SK-N-SH (cell line): ENCODE results near the gene C10orf90. TPM values are rescaled to one million over a fixed set of nuclear protein-coding genes. Genes with fewer than 3 reads are reported as not detected.

Experiments
- CTCF ChIA-PET: fragments of 300-600, 350-600 bp; formaldehyde crosslinking; extraction: SDS; loops from one replicate; lab custom pipeline; 2021; lab: Yijun Ruan, JAX
- POLR2A ChIA-PET: fragments of 350-600 bp; sonication (Branson Sonifier 250); formaldehyde crosslinking; extraction: SDS; loops from one replicate; lab custom pipeline; 2020; ENCODE audit warnings: antibody characterized with exemption, inconsistent platforms; lab: Yijun Ruan, JAX
- DNase-seq: peaks from one replicate; pipeline ENCODE4 v3.0.0; 2012
- H2AFZ ChIP-seq: fragments of 200-600 bp; sonication (generic); 2 replicates; pipeline ENCODE4 v1.8.1; 2016; ENCODE audit warnings: antibody characterized with exemption, mild to moderate bottlenecking, low read depth
- H3F3A ChIP-seq: fragments of 200-600 bp; sonication (generic); replicated peaks from 2 replicates; pipeline ENCODE3; 2016; ENCODE audit warnings: antibody characterized with exemption, mild to moderate bottlenecking; ENCODE audit not compliant: insufficient read depth
- H3K27ac ChIP-seq, 2 experiments: fragments of 200-500 bp in 1 of 2; fragments of 200-600 bp in 1 of 2; sonication (Bioruptor generic) in 1 of 2; sonication (generic), shearing (Covaris generic) in 1 of 2; 2 replicates each; pipeline versions ENCODE4 v1.5.1 to v1.6.1; 2014 to 2016; ENCODE audit warnings: low read depth in 2 of 2, inconsistent platforms in 1 of 2, low read length in 1 of 2, mild to moderate bottlenecking in 1 of 2, mixed read lengths in 1 of 2
- H3K27me3 ChIP-seq: fragments of 200-600 bp; sonication (generic), shearing (Covaris generic); 2 replicates; pipeline ENCODE4 v1.6.1; 2016; ENCODE audit warnings: mixed run types; ENCODE audit not compliant: insufficient read depth
- H3K36me3 ChIP-seq, 2 experiments: fragments of 200-500 bp in 1 of 2; fragments of 200-600 bp in 1 of 2; sonication (Bioruptor generic) in 1 of 2; sonication (generic) in 1 of 2; replicated peaks in 1 of 2; 2 replicates each; pipeline versions ENCODE3 to v1.5.1; 2014 to 2016; ENCODE audit warnings: low read length in 1 of 2, mild to moderate bottlenecking in 1 of 2; ENCODE audit not compliant: insufficient read depth in 2 of 2, control insufficient read depth in 1 of 2
- H3K4me1 ChIP-seq, 2 experiments: fragments of 200-500 bp in 1 of 2; fragments of 200-600 bp in 1 of 2; sonication (Bioruptor generic) in 1 of 2; sonication (generic), shearing (Covaris generic) in 1 of 2; 2 replicates each; pipeline versions ENCODE4 v1.5.1 to v1.6.1; 2014 to 2016; ENCODE audit warnings: low read depth in 1 of 2, low read length in 1 of 2, mixed run types in 1 of 2; ENCODE audit not compliant: insufficient read depth in 2 of 2, control insufficient read depth in 1 of 2
- H3K4me2 ChIP-seq: fragments of 200-600 bp; sonication (generic), shearing (Covaris generic); 2 replicates; pipeline ENCODE4 v1.6.1; 2017; ENCODE audit warnings: mixed run types
- H3K4me3 ChIP-seq, 2 experiments: fragments of 200-500 bp in 1 of 2; fragments of 200-600 bp in 1 of 2; sonication (Bioruptor generic) in 1 of 2; sonication (generic), shearing (Covaris generic) in 1 of 2; 2 replicates each; pipeline versions ENCODE4 v1.5.1 to v1.8.1; 2014 to 2016; ENCODE audit warnings: low read depth in 2 of 2, inconsistent platforms in 1 of 2, low read length in 1 of 2, mild to moderate bottlenecking in 1 of 2, mixed read lengths in 1 of 2, moderate library complexity in 1 of 2
- H3K79me2 ChIP-seq: fragments of 200-600 bp; sonication (generic); 2 replicates; pipeline ENCODE4 v1.8.1; 2017; ENCODE audit warnings: mild to moderate bottlenecking; ENCODE audit not compliant: insufficient read depth
- H3K9ac ChIP-seq: fragments of 200-600 bp; sonication (generic); 2 replicates; pipeline ENCODE4 v1.6.1; 2017; ENCODE audit warnings: mixed run types
- H3K9me2 ChIP-seq: fragments of 200-600 bp; sonication (generic); 2 replicates; pipeline ENCODE4 v1.6.1; 2017; ENCODE audit warnings: mixed run types
- H3K9me3 ChIP-seq: fragments of 200-600 bp; sonication (generic); 2 replicates; pipeline ENCODE4 v1.6.1; 2017; ENCODE audit warnings: mixed run types, mild to moderate bottlenecking, moderate library complexity
- H4K20me1 ChIP-seq: fragments of 200-600 bp; sonication (generic); 2 replicates; pipeline ENCODE4 v1.6.1; 2017; ENCODE audit warnings: mild to moderate bottlenecking, mixed run types; ENCODE audit not compliant: insufficient read depth
- CHD2 ChIP-seq: fragments of 150-350 bp; IDR thresholded peaks from 2 replicates; pipeline ENCODE4 v1.6.1; 2018; ENCODE audit warnings: low read length; ENCODE audit not compliant: partially characterized antibody
- GATA2 ChIP-seq: sonication (generic); formaldehyde crosslinking; IDR thresholded peaks from 2 replicates; pipeline ENCODE4 v1.5.0; 2020; ENCODE audit warnings: mild to moderate bottlenecking, missing genetic modification reagents
- MAX ChIP-seq: IDR thresholded peaks from 2 replicates; pipeline ENCODE4 v1.4.0; 2012; ENCODE audit warnings: low read depth
- NFIC ChIP-seq: IDR thresholded peaks from 2 replicates; pipeline ENCODE4 v1.4.0; 2012; ENCODE audit warnings: borderline replicate concordance
- NRF1 ChIP-seq: IDR thresholded peaks from 2 replicates; pipeline ENCODE4 v1.6.1; 2012; ENCODE audit warnings: low read depth, mild to moderate bottlenecking, low read length
- PBX3 ChIP-seq: IDR thresholded peaks from 2 replicates; pipeline ENCODE4; 2012
- POLR2AphosphoS5 ChIP-seq: IDR thresholded peaks from 2 replicates; pipeline ENCODE4 v1.6.1; 2012; ENCODE audit warnings: low read depth, low read length
- RCOR1 ChIP-seq: fragments of 150-350 bp; IDR thresholded peaks from 2 replicates; pipeline ENCODE4 v1.6.1; 2017; ENCODE audit warnings: antibody characterized with exemption, low read length
- SIN3A ChIP-seq: IDR thresholded peaks from 2 replicates; pipeline ENCODE4 v1.6.1; 2012; ENCODE audit warnings: low read depth, mild to moderate bottlenecking, low read length, moderate library complexity, borderline replicate concordance
- TCF12 ChIP-seq: IDR thresholded peaks from 2 replicates; pipeline ENCODE4 v1.4.0; 2012
- TEAD4 ChIP-seq: IDR thresholded peaks from 2 replicates; pipeline ENCODE4 v1.4.0; 2012; ENCODE audit warnings: mild to moderate bottlenecking, borderline replicate concordance; ENCODE audit not compliant: insufficient read depth
- USF2 ChIP-seq: fragments of 150-350 bp; IDR thresholded peaks from 2 replicates; pipeline ENCODE4 v1.6.1; 2017; ENCODE audit warnings: antibody characterized with exemption, low read length, low read depth, borderline replicate concordance
- WGBS: methylation state at CpG from one replicate; pipeline ENCODE4 v1.1.6; 2017; ENCODE audit warnings: low lambda C conversion rate; 5-methylcytosine and 5-hydroxymethylcytosine counted together
- polyA plus RNA-seq, 3 experiments: library from polyadenylated mRNA; depleted of rRNA; stranded (reverse); fragments of >200 nt; gene quantifications; 2 replicates each; pipeline ENCODE4 v1.2.3, GENCODE V29; 2012
- TF ChIP-seq, protein P1 (sequence below): fragments of 200-600 bp; sonication (generic); IDR thresholded peaks from 2 replicates; pipeline ENCODE4 v1.6.1; 2017; ENCODE audit warnings: antibody characterized with exemption, mild to moderate bottlenecking, moderate library complexity
- TF ChIP-seq, protein P2 (sequence below): fragments of 150-350 bp; IDR thresholded peaks from 2 replicates; pipeline ENCODE4 v1.6.1; 2016; ENCODE audit warnings: mild to moderate bottlenecking, low read depth, low read length

The C10orf90 gene
- polyA plus RNA-seq, 1 of the 3 experiments (the other 2 are of a cell fraction), result 0.21 TPM

- Histone ChIP-seq H3K9ac (no peak overlapping the region), H3K4me2 (no peak overlapping the region), H3K4me1 (no peaks in the 10 kb centered on the region; a peak in 1 of 4 replicates), H3K4me3 (no peak overlapping the region), H3K27ac (no peak overlapping the region), H3K9me3 (no peaks in the 10 kb centered on the region), H4K20me1 (no peaks in the 10 kb centered on the region), H3K79me2 (no peaks in the 10 kb centered on the region), H3F3A (no peaks in the 10 kb centered on the region), H3K27me3 (no peaks in the 10 kb centered on the region), H3K9me2 (no peaks in the 10 kb centered on the region), H3K36me3 (no peaks in the 10 kb centered on the region), H2AFZ (no peak overlapping the region)
- DNase-seq, result no peak
- POLR2A ChIA-PET, result interaction anchor here (0.8 kb wide), 1 partner anchor 37 kb away, joined by 3 read pairs; the partner anchor contains the start of gene ADAM12
- CTCF ChIA-PET, result no interaction called here
- no peak for TF ChIP-seq TEAD4
- no peak for TF ChIP-seq POLR2AphosphoS5
- no peak for TF ChIP-seq CHD2
- no peak for TF ChIP-seq SIN3A
- TF ChIP-seq NRF1, result no peak
- TF ChIP-seq, protein P1, sequence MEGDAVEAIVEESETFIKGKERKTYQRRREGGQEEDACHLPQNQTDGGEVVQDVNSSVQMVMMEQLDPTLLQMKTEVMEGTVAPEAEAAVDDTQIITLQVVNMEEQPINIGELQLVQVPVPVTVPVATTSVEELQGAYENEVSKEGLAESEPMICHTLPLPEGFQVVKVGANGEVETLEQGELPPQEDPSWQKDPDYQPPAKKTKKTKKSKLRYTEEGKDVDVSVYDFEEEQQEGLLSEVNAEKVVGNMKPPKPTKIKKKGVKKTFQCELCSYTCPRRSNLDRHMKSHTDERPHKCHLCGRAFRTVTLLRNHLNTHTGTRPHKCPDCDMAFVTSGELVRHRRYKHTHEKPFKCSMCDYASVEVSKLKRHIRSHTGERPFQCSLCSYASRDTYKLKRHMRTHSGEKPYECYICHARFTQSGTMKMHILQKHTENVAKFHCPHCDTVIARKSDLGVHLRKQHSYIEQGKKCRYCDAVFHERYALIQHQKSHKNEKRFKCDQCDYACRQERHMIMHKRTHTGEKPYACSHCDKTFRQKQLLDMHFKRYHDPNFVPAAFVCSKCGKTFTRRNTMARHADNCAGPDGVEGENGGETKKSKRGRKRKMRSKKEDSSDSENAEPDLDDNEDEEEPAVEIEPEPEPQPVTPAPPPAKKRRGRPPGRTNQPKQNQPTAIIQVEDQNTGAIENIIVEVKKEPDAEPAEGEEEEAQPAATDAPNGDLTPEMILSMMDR, result no peak
- no peak for TF ChIP-seq NFIC
- no peak for TF ChIP-seq RCOR1
- no peak for TF ChIP-seq USF2
- TF ChIP-seq TCF12, result no peak
- TF ChIP-seq PBX3, result no peak
- no peak for TF ChIP-seq GATA2
- no peak for TF ChIP-seq MAX
- TF ChIP-seq, protein P2, sequence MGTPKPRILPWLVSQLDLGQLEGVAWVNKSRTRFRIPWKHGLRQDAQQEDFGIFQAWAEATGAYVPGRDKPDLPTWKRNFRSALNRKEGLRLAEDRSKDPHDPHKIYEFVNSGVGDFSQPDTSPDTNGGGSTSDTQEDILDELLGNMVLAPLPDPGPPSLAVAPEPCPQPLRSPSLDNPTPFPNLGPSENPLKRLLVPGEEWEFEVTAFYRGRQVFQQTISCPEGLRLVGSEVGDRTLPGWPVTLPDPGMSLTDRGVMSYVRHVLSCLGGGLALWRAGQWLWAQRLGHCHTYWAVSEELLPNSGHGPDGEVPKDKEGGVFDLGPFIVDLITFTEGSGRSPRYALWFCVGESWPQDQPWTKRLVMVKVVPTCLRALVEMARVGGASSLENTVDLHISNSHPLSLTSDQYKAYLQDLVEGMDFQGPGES, result no peak
- WGBS, result 61% methylated on average over 8 of the region's 8 CpGs
Observed at GRCh38 chr10:126425489-126426065, 244.9 kb downstream of the C10orf90 start.
